HepG2 (cell line): ENCODE results near the gene RSPH1. TPM values are rescaled to one million over a fixed set of nuclear protein-coding genes. Genes with fewer than 3 reads are reported as not detected.

Experiments used
- ATAC-seq: fragments of 200-7000 bp; cut with Tn5 transposase; 3 replicates; pipeline ENCODE4 v1.9.1; 2020; ENCODE audit warnings: mild to moderate bottlenecking, moderate library complexity
- BruUV-seq: library from RNA; stranded (reverse); fragments of 400-500 nt; replicated peaks from 2 replicates; lab custom pipeline; 2021; lab: Mats Ljungman, UMichigan
- CTCF ChIA-PET: fragments of 300-600 bp; formaldehyde crosslinking; extraction: SDS; loops from one replicate; lab custom pipeline; 2021; ENCODE audit warnings: low total read pairs, inconsistent platforms, low intra/inter-chr PET ratio; lab: Yijun Ruan, JAX
- POLR2A ChIA-PET: fragments of 350-600 bp; sonication (Branson Sonifier 250); formaldehyde crosslinking; loops from one replicate; lab custom pipeline; 2020; ENCODE audit warnings: antibody characterized with exemption, inconsistent platforms; lab: Yijun Ruan, JAX
- DNase-seq: peaks from one replicate; pipeline ENCODE4 v3.0.0-alpha.2; 2015; ENCODE audit warnings: low spot score
- FAIRE-seq: peaks from 3 replicates; lab custom pipeline; 2011; peaks lifted over from hg19 to GRCh38; lab: Jason Lieb, UNC
- H2AFZ ChIP-seq: one replicate; pipeline ENCODE4 v1.6.1; 2011; ENCODE audit warnings: low read length, inconsistent platforms
- H3K27ac ChIP-seq: fragments of 300-600 bp; 3 replicates; pipeline ENCODE4 v1.8.0; 2011; ENCODE audit warnings: mixed run types, mild to moderate bottlenecking, mixed read lengths, low read length, inconsistent platforms; ENCODE audit not compliant: insufficient read depth; ENCODE audit errors: extremely low read length
- H3K27me3 ChIP-seq, 2 experiments: fragments of 200-600 bp in 1 of 2; 2 replicates in 1 of 2; 3 replicates in 1 of 2; pipeline versions ENCODE4 v1.6.0 to v1.8.0; 2011; ENCODE audit warnings: low read length in 2 of 2, mild to moderate bottlenecking in 2 of 2, moderate library complexity in 2 of 2, inconsistent platforms in 1 of 2; ENCODE audit not compliant: insufficient read depth in 2 of 2, control insufficient read depth in 1 of 2
- H3K36me3 ChIP-seq, 2 experiments: fragments of 200-600 bp in 1 of 2; replicated peaks in 1 of 2; 2 replicates in 1 of 2; 3 replicates in 1 of 2; pipeline versions ENCODE4 v1.5.1 to v1.8.0; 2011; ENCODE audit warnings: low read length in 2 of 2, inconsistent platforms in 1 of 2; ENCODE audit not compliant: insufficient read depth in 2 of 2, control insufficient read depth in 1 of 2
- H3K4me1 ChIP-seq: 2 replicates; pipeline ENCODE4 v1.5.1; 2012; ENCODE audit warnings: low read length, inconsistent platforms; ENCODE audit not compliant: insufficient read depth
- H3K4me2 ChIP-seq: 2 replicates; pipeline ENCODE4 v1.6.0; 2011; ENCODE audit warnings: low read depth, low read length, inconsistent platforms
- H3K4me3 ChIP-seq, 3 experiments: fragments of 200-600 bp in 1 of 3; sonication (generic), shearing (Covaris generic) in 1 of 3; replicated peaks in 1 of 3; 2 replicates each; pipeline ENCODE4 v1.5.1; 2011 to 2016; ENCODE audit warnings: low read length in 3 of 3, inconsistent platforms in 2 of 3, low read depth in 2 of 3, mild to moderate bottlenecking in 2 of 3, control low read depth in 1 of 3, mixed read lengths in 1 of 3; ENCODE audit not compliant: insufficient read depth in 1 of 3
- H3K79me2 ChIP-seq: one replicate; pipeline ENCODE4 v1.6.1; 2011; ENCODE audit warnings: low read length, inconsistent platforms; ENCODE audit not compliant: insufficient read depth
- H3K9ac ChIP-seq: 2 replicates; pipeline ENCODE4 v1.6.0; 2011; ENCODE audit warnings: mild to moderate bottlenecking, low read depth, low read length, inconsistent platforms; ENCODE audit not compliant: insufficient read depth
- H3K9me3 ChIP-seq: 2 replicates; pipeline ENCODE4 v1.5.1; 2012; ENCODE audit warnings: mild to moderate bottlenecking, low read length
- H4K20me1 ChIP-seq: 2 replicates; pipeline ENCODE4 v1.6.0; 2011; ENCODE audit warnings: inconsistent platforms, mild to moderate bottlenecking, low read length, moderate library complexity; ENCODE audit not compliant: insufficient read depth
- CC2D1A ChIP-seq: sonication (generic); formaldehyde crosslinking; IDR thresholded peaks from 2 replicates; pipeline ENCODE4 v1.8.1; 2023; ENCODE audit warnings: mild to moderate bottlenecking, missing genetic modification reagents
- FOSL1 ChIP-seq: sonication (generic); formaldehyde crosslinking; IDR thresholded peaks from 2 replicates; pipeline ENCODE4 v1.9.0; 2021; ENCODE audit warnings: missing genetic modification reagents, borderline replicate concordance
- IRF2 ChIP-seq: IDR thresholded peaks from 2 replicates; pipeline ENCODE4 v1.6.1; 2018; ENCODE audit warnings: missing genetic modification reagents, missing compliant biosample characterization
- STAT6 ChIP-seq: sonication (generic); formaldehyde crosslinking; IDR thresholded peaks from 2 replicates; pipeline ENCODE4 v1.4.0; 2020; ENCODE audit warnings: missing genetic modification reagents, mild to moderate bottlenecking, borderline replicate concordance
- TBP ChIP-seq: sonication (generic); formaldehyde crosslinking; IDR thresholded peaks from 2 replicates; pipeline ENCODE4 v1.5.0; 2020; ENCODE audit warnings: missing genetic modification reagents
- XBP1 ChIP-seq: sonication (generic); formaldehyde crosslinking; IDR thresholded peaks from 2 replicates; pipeline ENCODE4 v1.5.0; 2020; ENCODE audit warnings: missing genetic modification reagents
- ZBTB8A ChIP-seq: sonication (generic); formaldehyde crosslinking; IDR thresholded peaks from 2 replicates; pipeline ENCODE4 v1.4.0; 2020; ENCODE audit warnings: mild to moderate bottlenecking, low read depth, missing genetic modification reagents, borderline replicate concordance
- ZNF709 ChIP-seq: sonication (generic); formaldehyde crosslinking; IDR thresholded peaks from 2 replicates; pipeline ENCODE4 v1.5.0; 2020; ENCODE audit warnings: mild to moderate bottlenecking, missing genetic modification reagents
- WGBS: methylation state at CpG from one replicate; pipeline ENCODE4 v1.1.6; 2017; ENCODE audit warnings: low lambda C conversion rate; 5-methylcytosine and 5-hydroxymethylcytosine counted together
- in situ Hi-C: cut with HindIII; loops from 2 replicates; pipeline ENCODE4 v1.10.0; 2017; ENCODE audit warnings: low pct_unique_long_range_greater_than_20kb; ENCODE audit not compliant: extremely low pct_ligation_motif_present
- intact Hi-C: fragments of 100-400 bp; cut with micrococcal nuclease; formaldehyde crosslinking; loops from one replicate; pipeline ENCODE4 v1.10.0; 2022; ENCODE audit not compliant: unreplicated experiment
- polyA plus RNA-seq, 8 experiments: library from polyadenylated mRNA; depleted of rRNA in 3 of 8; stranded (reverse) in 7 of 8; unstranded in 1 of 8; fragments of >200 nt; fragmentation: Illumina TruSeq in 4 of 8; extraction: Trizol in 4 of 8; gene quantifications; 2 replicates each; pipeline versions ENCODE4 v1.2.1 to v1.2.3, GENCODE V29; 2011 to 2016; ENCODE audit warnings: low read depth in 4 of 8, missing spikeins in 1 of 8, mixed read lengths in 1 of 8; ENCODE audit not compliant: insufficient read depth in 1 of 8
- total RNA-seq, 5 experiments: library from RNA; depleted of rRNA; stranded (reverse); fragments of >200 nt; fragmentation: Illumina TruSeq; extraction: Trizol; gene quantifications; 2 replicates each; pipeline ENCODE4 v1.2.3, GENCODE V29; 2016; ENCODE audit warnings: low read depth in 1 of 5
- TF ChIP-seq, protein P1 (sequence below): sonication (generic); formaldehyde crosslinking; IDR thresholded peaks from 2 replicates; pipeline ENCODE4 v1.5.1; 2020; ENCODE audit warnings: missing genetic modification reagents, mild to moderate bottlenecking, borderline replicate concordance

The RSPH1 gene
- total and polyA plus RNA-seq, 2 of the 13 experiments (the other 11 are each of a cell fraction or from before 2014, with no cell fraction given): not detected

- H3K9me3 ChIP-seq: no peaks in the 10 kb centered on the region
- intact Hi-C loops (no loop called here), in situ Hi-C loops (loop anchor here (10.0 kb wide), 1 partner anchor 289 kb away; no protein-coding TSS in a partner anchor)
- DNase-seq (no peak), ATAC-seq (no peak), FAIRE-seq (no peak)
- H3K4me1 ChIP-seq: no peaks in the 10 kb centered on the region
- H3K27ac ChIP-seq: no peak overlapping the region
- no peaks in the 10 kb centered on the region for H3K79me2 ChIP-seq
- TF ChIP-seq IRF2 (no peak), FOSL1 (CRISPR knock-in tag) (no peak), TBP (CRISPR knock-in tag) (no peak), STAT6 (CRISPR knock-in tag) (no peak), XBP1 (no peak), ZBTB8A (CRISPR knock-in tag) (no peak), ZNF709 (CRISPR knock-in tag) (no peak), CC2D1A (CRISPR knock-in tag) (no peak)
- TF ChIP-seq, protein P1, sequence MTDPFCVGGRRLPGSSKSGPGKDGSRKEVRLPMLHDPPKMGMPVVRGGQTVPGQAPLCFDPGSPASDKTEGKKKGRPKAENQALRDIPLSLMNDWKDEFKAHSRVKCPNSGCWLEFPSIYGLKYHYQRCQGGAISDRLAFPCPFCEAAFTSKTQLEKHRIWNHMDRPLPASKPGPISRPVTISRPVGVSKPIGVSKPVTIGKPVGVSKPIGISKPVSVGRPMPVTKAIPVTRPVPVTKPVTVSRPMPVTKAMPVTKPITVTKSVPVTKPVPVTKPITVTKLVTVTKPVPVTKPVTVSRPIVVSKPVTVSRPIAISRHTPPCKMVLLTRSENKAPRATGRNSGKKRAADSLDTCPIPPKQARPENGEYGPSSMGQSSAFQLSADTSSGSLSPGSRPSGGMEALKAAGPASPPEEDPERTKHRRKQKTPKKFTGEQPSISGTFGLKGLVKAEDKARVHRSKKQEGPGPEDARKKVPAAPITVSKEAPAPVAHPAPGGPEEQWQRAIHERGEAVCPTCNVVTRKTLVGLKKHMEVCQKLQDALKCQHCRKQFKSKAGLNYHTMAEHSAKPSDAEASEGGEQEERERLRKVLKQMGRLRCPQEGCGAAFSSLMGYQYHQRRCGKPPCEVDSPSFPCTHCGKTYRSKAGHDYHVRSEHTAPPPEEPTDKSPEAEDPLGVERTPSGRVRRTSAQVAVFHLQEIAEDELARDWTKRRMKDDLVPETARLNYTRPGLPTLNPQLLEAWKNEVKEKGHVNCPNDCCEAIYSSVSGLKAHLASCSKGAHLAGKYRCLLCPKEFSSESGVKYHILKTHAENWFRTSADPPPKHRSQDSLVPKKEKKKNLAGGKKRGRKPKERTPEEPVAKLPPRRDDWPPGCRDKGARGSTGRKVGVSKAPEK (CRISPR knock-in tag): no peak
- no peak overlapping the region for H2AFZ ChIP-seq
- no TSS peak for BruUV-seq
- no peak overlapping the region for H3K4me2 ChIP-seq
- H3K27me3 ChIP-seq: 0 out of 5 replicates have a peak, but pooled peaks cover 0 to 4% of the 10 kb centered on the region in 2 experiments
- H3K9ac ChIP-seq: no peak overlapping the region
- H3K4me3 ChIP-seq: no peak overlapping the region
- WGBS: 73% methylated on average over 20 of the region's 34 CpGs
- H3K36me3 ChIP-seq: no peaks in the 10 kb centered on the region
- no peaks in the 10 kb centered on the region for H4K20me1 ChIP-seq
- ChIA-PET POLR2A (no interaction called here), CTCF (no interaction called here)
Observed at GRCh38 chr21:42443876-42444744, 51.9 kb downstream of the RSPH1 start.
